SK-N-SH (cell line): Measurements from ENCODE around the gene DIS3L. TPM values are rescaled to one million over a fixed set of nuclear protein-coding genes. Genes with fewer than 3 reads are reported as not detected.
"Not testable (repeated sequence)": the region's sequence is repeated elsewhere in the genome, so short reads cannot be mapped to it uniquely, and the experiment has no call there.

Experiments
- CTCF ChIA-PET: fragments of 300-600, 350-600 bp; formaldehyde crosslinking; extraction: SDS; loops from one replicate; lab custom pipeline; 2021; lab: Yijun Ruan, JAX
- POLR2A ChIA-PET: fragments of 350-600 bp; sonication (Branson Sonifier 250); formaldehyde crosslinking; extraction: SDS; loops from one replicate; lab custom pipeline; 2020; ENCODE audit warnings: antibody characterized with exemption, inconsistent platforms; lab: Yijun Ruan, JAX
- DNase-seq: peaks from one replicate; pipeline ENCODE4 v3.0.0; 2012
- H2AFZ ChIP-seq: fragments of 200-600 bp; sonication (generic); 2 replicates; pipeline ENCODE4 v1.8.1; 2016; ENCODE audit warnings: antibody characterized with exemption, mild to moderate bottlenecking, low read depth
- H3F3A ChIP-seq: fragments of 200-600 bp; sonication (generic); replicated peaks from 2 replicates; pipeline ENCODE3; 2016; ENCODE audit warnings: antibody characterized with exemption, mild to moderate bottlenecking; ENCODE audit not compliant: insufficient read depth
- H3K27ac ChIP-seq, 2 experiments: fragments of 200-500 bp in 1 of 2; fragments of 200-600 bp in 1 of 2; sonication (Bioruptor generic) in 1 of 2; sonication (generic), shearing (Covaris generic) in 1 of 2; 2 replicates each; pipeline versions ENCODE4 v1.5.1 to v1.6.1; 2014 to 2016; ENCODE audit warnings: low read depth in 2 of 2, inconsistent platforms in 1 of 2, low read length in 1 of 2, mild to moderate bottlenecking in 1 of 2, mixed read lengths in 1 of 2
- H3K27me3 ChIP-seq: fragments of 200-600 bp; sonication (generic), shearing (Covaris generic); 2 replicates; pipeline ENCODE4 v1.6.1; 2016; ENCODE audit warnings: mixed run types; ENCODE audit not compliant: insufficient read depth
- H3K36me3 ChIP-seq, 2 experiments: fragments of 200-500 bp in 1 of 2; fragments of 200-600 bp in 1 of 2; sonication (Bioruptor generic) in 1 of 2; sonication (generic) in 1 of 2; replicated peaks in 1 of 2; 2 replicates each; pipeline versions ENCODE3 to v1.5.1; 2014 to 2016; ENCODE audit warnings: low read length in 1 of 2, mild to moderate bottlenecking in 1 of 2; ENCODE audit not compliant: insufficient read depth in 2 of 2, control insufficient read depth in 1 of 2
- H3K4me1 ChIP-seq, 2 experiments: fragments of 200-500 bp in 1 of 2; fragments of 200-600 bp in 1 of 2; sonication (Bioruptor generic) in 1 of 2; sonication (generic), shearing (Covaris generic) in 1 of 2; 2 replicates each; pipeline versions ENCODE4 v1.5.1 to v1.6.1; 2014 to 2016; ENCODE audit warnings: low read depth in 1 of 2, low read length in 1 of 2, mixed run types in 1 of 2; ENCODE audit not compliant: insufficient read depth in 2 of 2, control insufficient read depth in 1 of 2
- H3K4me2 ChIP-seq: fragments of 200-600 bp; sonication (generic), shearing (Covaris generic); 2 replicates; pipeline ENCODE4 v1.6.1; 2017; ENCODE audit warnings: mixed run types
- H3K4me3 ChIP-seq, 2 experiments: fragments of 200-500 bp in 1 of 2; fragments of 200-600 bp in 1 of 2; sonication (Bioruptor generic) in 1 of 2; sonication (generic), shearing (Covaris generic) in 1 of 2; 2 replicates each; pipeline versions ENCODE4 v1.5.1 to v1.8.1; 2014 to 2016; ENCODE audit warnings: low read depth in 2 of 2, inconsistent platforms in 1 of 2, low read length in 1 of 2, mild to moderate bottlenecking in 1 of 2, mixed read lengths in 1 of 2, moderate library complexity in 1 of 2
- H3K79me2 ChIP-seq: fragments of 200-600 bp; sonication (generic); 2 replicates; pipeline ENCODE4 v1.8.1; 2017; ENCODE audit warnings: mild to moderate bottlenecking; ENCODE audit not compliant: insufficient read depth
- H3K9ac ChIP-seq: fragments of 200-600 bp; sonication (generic); 2 replicates; pipeline ENCODE4 v1.6.1; 2017; ENCODE audit warnings: mixed run types
- H3K9me2 ChIP-seq: fragments of 200-600 bp; sonication (generic); 2 replicates; pipeline ENCODE4 v1.6.1; 2017; ENCODE audit warnings: mixed run types
- H3K9me3 ChIP-seq: fragments of 200-600 bp; sonication (generic); 2 replicates; pipeline ENCODE4 v1.6.1; 2017; ENCODE audit warnings: mixed run types, mild to moderate bottlenecking, moderate library complexity
- H4K20me1 ChIP-seq: fragments of 200-600 bp; sonication (generic); 2 replicates; pipeline ENCODE4 v1.6.1; 2017; ENCODE audit warnings: mild to moderate bottlenecking, mixed run types; ENCODE audit not compliant: insufficient read depth
- ELF1 ChIP-seq: IDR thresholded peaks from 2 replicates; pipeline ENCODE4 v1.4.0; 2012
- EZH2phosphoT487 ChIP-seq: fragments of 200-600 bp; sonication (generic); IDR thresholded peaks from 2 replicates; pipeline ENCODE4 v1.6.1; 2017; ENCODE audit warnings: low read depth, mixed run types, mild to moderate bottlenecking, antibody characterized with exemption, moderate library complexity, borderline replicate concordance
- FOSL2 ChIP-seq: IDR thresholded peaks from 2 replicates; pipeline ENCODE4 v1.4.0; 2012; ENCODE audit warnings: low read depth, mild to moderate bottlenecking, moderate library complexity, borderline replicate concordance
- FOXJ3 ChIP-seq: sonication (generic); formaldehyde crosslinking; IDR thresholded peaks from 2 replicates; pipeline ENCODE4 v1.5.1; 2020; ENCODE audit warnings: mild to moderate bottlenecking, missing genetic modification reagents
- FOXM1 ChIP-seq: IDR thresholded peaks from 2 replicates; pipeline ENCODE4 v1.4.0; 2012; ENCODE audit warnings: low read depth, mild to moderate bottlenecking
- GATA2 ChIP-seq: sonication (generic); formaldehyde crosslinking; IDR thresholded peaks from 2 replicates; pipeline ENCODE4 v1.5.0; 2020; ENCODE audit warnings: mild to moderate bottlenecking, missing genetic modification reagents
- IRF3 ChIP-seq: fragments of 150-350 bp; IDR thresholded peaks from 2 replicates; pipeline ENCODE4 v1.6.1; 2016; ENCODE audit warnings: mild to moderate bottlenecking, low read depth, low read length
- NFIC ChIP-seq: IDR thresholded peaks from 2 replicates; pipeline ENCODE4 v1.4.0; 2012; ENCODE audit warnings: borderline replicate concordance
- NRF1 ChIP-seq: IDR thresholded peaks from 2 replicates; pipeline ENCODE4 v1.6.1; 2012; ENCODE audit warnings: low read depth, mild to moderate bottlenecking, low read length
- POLR2AphosphoS5 ChIP-seq: IDR thresholded peaks from 2 replicates; pipeline ENCODE4 v1.6.1; 2012; ENCODE audit warnings: low read depth, low read length
- RCOR1 ChIP-seq: fragments of 150-350 bp; IDR thresholded peaks from 2 replicates; pipeline ENCODE4 v1.6.1; 2017; ENCODE audit warnings: antibody characterized with exemption, low read length
- TAF1 ChIP-seq: IDR thresholded peaks from 2 replicates; pipeline ENCODE4 v1.6.1; 2012; ENCODE audit warnings: low read depth, mild to moderate bottlenecking, low read length, moderate library complexity, borderline replicate concordance
- TCF12 ChIP-seq: IDR thresholded peaks from 2 replicates; pipeline ENCODE4 v1.4.0; 2012
- TEAD4 ChIP-seq: IDR thresholded peaks from 2 replicates; pipeline ENCODE4 v1.4.0; 2012; ENCODE audit warnings: mild to moderate bottlenecking, borderline replicate concordance; ENCODE audit not compliant: insufficient read depth
- WGBS: methylation state at CpG from one replicate; pipeline ENCODE4 v1.1.6; 2017; ENCODE audit warnings: low lambda C conversion rate; 5-methylcytosine and 5-hydroxymethylcytosine counted together
- polyA plus RNA-seq, 3 experiments: library from polyadenylated mRNA; depleted of rRNA; stranded (reverse); fragments of >200 nt; gene quantifications; 2 replicates each; pipeline ENCODE4 v1.2.3, GENCODE V29; 2012

The DIS3L gene
- polyA plus RNA-seq, 1 of the 3 experiments (the other 2 are of a cell fraction): 11.5 TPM

- Histone ChIP-seq H3K9me3 (no peaks in the 10 kb centered on the region), H3K9ac (no peak overlapping the region), H3K4me1 (no peaks in the 10 kb centered on the region), H3K36me3 (peaks cover 49 to 50% of the 10 kb centered on the region in 2 experiments), H3K4me3 (no peak overlapping the region), H3K27ac (no peak overlapping the region), H3K79me2 (no peaks in the 10 kb centered on the region), H2AFZ (no peak overlapping the region), H3K9me2 (no peaks in the 10 kb centered on the region), H3K4me2 (no peak overlapping the region), H3F3A (peaks cover 4% of the 10 kb centered on the region), H4K20me1 (no peaks in the 10 kb centered on the region), H3K27me3 (no peaks in the 10 kb centered on the region)
- DNase-seq: no peak
- CTCF ChIA-PET: no interaction called here
- 96% methylated on average over 14 of the region's 14 CpGs for WGBS
- POLR2A ChIA-PET: no interaction called here
- no peak for TF ChIP-seq FOXM1
- TF ChIP-seq TEAD4: no peak
These were observed 35.4 kb downstream of the DIS3L start for GRCh38 chr15:66328771-66329170.

- CTCF ChIA-PET, H4K20me1 ChIP-seq, H3K9ac ChIP-seq, H2AFZ ChIP-seq, H3K4me2 ChIP-seq, H3K9me2 ChIP-seq, H3K4me1 ChIP-seq, POLR2A ChIA-PET, H3K27ac ChIP-seq, DNase-seq, H3K4me3 ChIP-seq, H3K27me3 ChIP-seq, H3K79me2 ChIP-seq, H3F3A ChIP-seq, H3K9me3 ChIP-seq: not testable (repeated sequence)
- H3K36me3 ChIP-seq: peaks cover 4 to 22% of the 10 kb centered on the region in 2 experiments
- WGBS: 53% methylated on average over 5 of the region's 5 CpGs
These were observed 55.2 kb downstream of the DIS3L start for GRCh38 chr15:66348530-66348929.

GRCh38 chr15:66356077-66356358 lies 62.6 kb downstream of the DIS3L start:
- WGBS: 2% methylated on average over 12 of the region's 12 CpGs
- Histone ChIP-seq H3K36me3 (peaks cover 3% of the 10 kb centered on the region in 2 experiments), H3K4me3 (peak overlapping the region; percentile 64 to 86), H3K4me1 (peaks cover 0 to 3% of the 10 kb centered on the region in 2 experiments; a peak in 1 of 4 replicates), H3F3A (peaks cover 13% of the 10 kb centered on the region), H3K79me2 (peaks cover 20% of the 10 kb centered on the region; the same call in 1 of the 2 replicates), H3K9ac (peak overlapping the region; percentile 84), H3K9me2 (no peaks in the 10 kb centered on the region), H3K9me3 (no peaks in the 10 kb centered on the region), H3K27me3 (no peaks in the 10 kb centered on the region), H2AFZ (peak overlapping the region; percentile 89), H3K27ac (peak overlapping the region; percentile 47 to 67; a peak in 3 of 4 replicates), H4K20me1 (no peaks in the 10 kb centered on the region), H3K4me2 (peak overlapping the region; percentile 98)
- ChIA-PET CTCF (interaction anchor here (1.2 to 4.5 kb wide), 3 partner anchors 13 to 142 kb away, joined by 3 to 24 read pairs (median 3); partner anchors contain the start of genes MAP2K1 and SNAPC5), POLR2A (no interaction called here)
- TF ChIP-seq FOSL2 (no peak), GATA2 (CRISPR knock-in tag) (no peak), TCF12 (no peak), FOXJ3 (CRISPR knock-in tag) (no peak), EZH2phosphoT487 (no peak), RCOR1 (no peak), NRF1 (no peak), NFIC (no peak), POLR2AphosphoS5 (no peak), FOXM1 (no peak), TAF1 (no peak), ELF1 (no peak), IRF3 (no peak)
- no peak for DNase-seq
